ENCODE measurements around the gene HK3.

- no peak for TF ChIP-seq CTCF (IDR thresholded peaks at IDR 0.05)
- no peak for TF ChIP-seq EZH2 (IDR thresholded peaks at IDR 0.05)
- TF ChIP-seq EZH2phosphoT487 (IDR thresholded peaks at IDR 0.05): no peak
These were observed 17.2 kb upstream of the HK3 start for GRCh38 chr5:176916337-176916736.

Measured in neural progenitor cell (in vitro differentiated cells).